CD4-positive, alpha-beta T cell treated with Interleukin-4 for 4 hours (primary cell): ENCODE data around the gene CBFA2T3.
"Not testable (repeated sequence)": the region's sequence is repeated elsewhere in the genome, so short reads cannot be mapped to it uniquely, and the experiment has no call there.

ENCODE experiments used
- DNase-seq: peaks from one replicate; pipeline ENCODE4 v3.0.0-alpha.2; 2020

The CBFA2T3 gene

DNA sequence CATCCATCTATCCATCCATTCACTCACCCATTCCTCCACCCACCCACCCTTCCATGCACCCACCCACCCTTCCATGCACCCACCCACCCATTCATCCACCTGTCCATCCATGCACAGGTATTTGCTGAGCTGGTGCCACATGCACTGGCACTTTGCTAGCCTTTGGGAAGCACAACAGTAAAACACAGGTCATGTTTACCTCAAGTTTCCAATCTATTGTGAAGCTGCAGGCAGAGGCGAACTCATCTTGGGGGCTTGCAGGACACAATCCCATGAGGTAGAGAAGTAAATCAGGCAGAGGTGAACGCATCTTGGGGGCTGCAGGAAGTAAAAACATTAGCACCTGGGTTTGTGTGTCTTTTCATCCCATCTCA lies 35.6 kb upstream of the CBFA2T3 start:
- DNase-seq: no peak

DNA sequence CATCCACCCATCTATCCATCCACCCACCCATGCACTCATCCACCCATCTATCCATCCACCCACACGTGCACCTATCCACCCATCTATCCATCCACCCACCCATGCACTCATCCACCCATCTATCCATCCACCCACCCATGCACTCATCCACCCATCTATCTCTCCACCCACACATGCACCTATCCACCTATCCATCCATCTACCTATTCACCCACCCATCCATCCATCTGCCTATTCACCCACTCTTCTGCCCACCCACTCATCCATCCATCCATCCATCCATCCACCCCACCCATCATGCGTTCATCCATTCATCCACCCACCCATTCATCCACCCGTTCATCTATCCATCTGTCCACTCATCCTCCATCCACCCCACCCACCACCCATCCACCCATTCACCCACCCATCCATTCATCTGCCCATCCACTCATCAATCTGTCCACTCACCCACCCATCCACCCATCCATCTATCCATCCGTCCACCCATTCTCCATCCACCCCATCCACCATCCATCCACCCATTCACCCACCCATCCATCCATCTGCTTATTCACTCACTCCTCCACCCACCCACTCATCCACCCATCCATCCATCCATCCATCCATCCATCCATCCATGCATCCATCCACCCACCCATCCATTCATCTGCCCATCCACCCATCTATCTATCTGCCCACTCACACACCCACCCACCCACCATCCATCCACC lies 35.1 kb upstream of the CBFA2T3 start:
- DNase-seq: no peak

DNA sequence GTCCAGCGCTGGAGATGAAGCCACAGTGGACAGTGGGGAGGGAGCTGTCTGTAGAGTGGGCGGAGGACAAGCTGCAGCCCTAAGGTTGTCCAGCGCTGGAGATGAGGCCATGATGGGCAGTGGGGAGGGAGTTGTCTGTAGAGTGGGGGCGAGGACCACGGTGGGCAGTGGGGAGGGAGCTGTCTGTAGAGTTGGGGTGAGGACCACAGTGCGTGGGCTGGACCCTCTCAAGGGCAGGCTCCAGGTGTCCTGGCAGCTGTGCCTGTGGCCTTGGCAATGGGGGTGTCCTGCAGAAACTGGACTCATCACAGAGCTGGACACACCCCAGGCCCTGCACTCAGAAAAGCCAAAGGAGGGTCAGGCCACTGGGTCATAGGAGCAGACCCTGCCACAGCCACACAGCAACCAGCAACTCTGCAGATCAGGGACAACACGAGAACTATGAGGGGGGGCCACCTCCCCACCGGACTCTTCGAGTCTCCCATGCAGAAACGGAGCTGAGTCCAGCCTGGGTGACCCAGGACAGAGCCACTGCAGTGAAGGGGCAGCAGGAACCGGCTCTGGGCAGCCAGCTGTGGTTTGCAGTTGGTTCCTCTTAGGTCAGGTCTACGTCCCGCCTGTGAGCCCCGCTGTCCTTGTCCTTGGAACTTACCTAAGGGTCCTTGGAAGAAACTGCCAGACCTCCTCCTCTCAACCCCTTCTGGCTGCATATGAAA lies 33.4 kb upstream of the CBFA2T3 start:
- no peak for DNase-seq

DNA sequence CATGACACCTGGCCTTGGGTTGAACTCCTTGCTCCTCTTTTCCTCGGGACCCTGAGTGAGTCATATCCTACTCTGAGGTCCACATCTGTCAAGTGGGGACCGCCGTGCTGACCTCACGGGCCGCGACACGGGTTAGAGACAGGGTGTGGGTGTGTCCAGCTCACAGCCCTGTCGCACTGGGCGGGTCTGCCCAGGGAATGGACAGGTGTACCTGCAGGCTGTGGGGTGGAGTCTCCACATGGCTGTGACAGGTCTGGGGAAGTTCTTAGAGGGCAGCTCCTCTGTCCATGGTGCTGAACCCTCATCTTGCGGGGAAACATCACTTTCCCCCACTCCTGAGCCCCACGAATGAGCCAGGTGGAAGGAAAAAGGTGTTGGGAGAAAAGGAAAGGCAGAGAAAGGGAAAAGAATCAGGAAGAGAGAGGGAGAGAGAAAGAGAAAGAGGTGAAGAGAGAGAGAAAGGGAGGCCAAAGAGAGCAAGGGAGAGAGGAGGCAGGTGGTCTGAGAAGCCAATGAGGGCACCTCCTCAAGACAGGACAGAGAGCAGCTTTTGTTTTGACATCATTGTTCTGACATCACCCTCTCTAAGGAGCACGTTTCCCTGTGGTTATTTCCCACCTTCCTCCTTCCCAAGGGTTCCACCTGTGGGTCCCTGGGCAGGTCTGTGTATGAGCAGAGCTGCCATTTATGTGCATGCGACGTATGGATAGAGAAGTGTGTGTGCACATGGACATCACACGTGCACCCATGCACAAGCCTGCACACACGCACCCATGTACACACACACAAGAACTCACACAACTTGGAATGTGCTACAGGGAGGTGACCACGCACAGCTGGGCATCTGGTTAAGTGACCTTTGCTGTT lies 32.6 kb upstream of the CBFA2T3 start:
- peak; percentile 26 for DNase-seq

DNA sequence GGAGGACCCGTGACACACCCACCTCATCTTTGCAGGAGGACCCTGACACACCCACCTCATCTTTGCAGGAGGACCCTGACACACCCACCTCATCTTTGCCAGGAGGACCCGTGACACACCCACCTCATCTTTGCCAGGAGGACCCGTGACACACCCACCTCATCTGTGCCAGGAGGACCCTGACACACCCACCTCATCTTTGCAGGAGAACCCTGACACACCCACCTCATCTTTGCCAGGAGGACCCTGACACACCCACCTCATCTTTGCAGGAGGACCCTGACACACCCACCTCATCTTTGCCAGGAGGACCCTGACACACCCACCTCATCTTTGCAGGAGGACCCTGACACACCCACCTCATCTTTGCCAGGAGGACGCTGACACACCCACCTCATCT lies 31.8 kb upstream of the CBFA2T3 start:
- DNase-seq: not testable (repeated sequence)

DNA sequence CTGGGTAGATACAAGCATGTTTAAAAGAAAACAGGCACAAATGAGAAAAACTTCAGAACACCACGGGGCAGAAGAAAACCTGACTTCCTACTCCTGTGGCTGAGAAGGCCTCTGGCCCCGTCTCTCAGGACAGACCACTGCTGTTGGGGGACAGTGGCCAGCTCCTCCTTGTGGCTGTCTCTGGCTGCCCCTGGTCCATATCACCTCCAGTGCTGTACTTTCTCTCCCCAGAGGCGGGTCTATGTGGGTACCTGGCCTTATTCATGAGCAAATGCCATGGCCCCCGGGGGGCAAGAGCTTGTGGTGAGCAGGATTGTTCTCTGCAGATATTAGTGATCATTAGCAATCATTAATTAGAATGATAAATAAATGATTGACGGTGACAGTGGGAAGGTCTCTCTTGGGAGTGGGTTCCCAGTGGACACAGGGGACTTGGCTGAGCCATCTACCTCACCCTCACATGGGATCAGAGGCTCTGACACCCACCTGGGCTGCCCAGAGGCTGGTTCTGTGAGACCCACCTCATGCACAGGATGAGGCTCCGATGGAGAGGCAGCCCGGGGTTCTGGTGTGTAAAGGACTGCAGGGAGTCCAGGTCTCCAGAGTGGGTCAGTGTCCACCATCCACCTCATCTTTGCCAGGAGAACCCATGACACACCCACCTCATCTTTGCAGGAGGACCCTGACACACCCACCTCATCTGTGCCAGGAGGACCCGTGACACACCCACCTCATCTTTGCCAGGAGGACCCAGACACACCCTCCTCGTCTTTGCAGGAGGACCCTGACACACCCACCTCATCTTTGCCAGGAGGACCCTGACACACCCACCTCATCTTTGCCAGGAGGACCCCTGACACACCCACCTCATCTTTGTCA lies 30.6 kb upstream of the CBFA2T3 start:
- DNase-seq: no peak

DNA sequence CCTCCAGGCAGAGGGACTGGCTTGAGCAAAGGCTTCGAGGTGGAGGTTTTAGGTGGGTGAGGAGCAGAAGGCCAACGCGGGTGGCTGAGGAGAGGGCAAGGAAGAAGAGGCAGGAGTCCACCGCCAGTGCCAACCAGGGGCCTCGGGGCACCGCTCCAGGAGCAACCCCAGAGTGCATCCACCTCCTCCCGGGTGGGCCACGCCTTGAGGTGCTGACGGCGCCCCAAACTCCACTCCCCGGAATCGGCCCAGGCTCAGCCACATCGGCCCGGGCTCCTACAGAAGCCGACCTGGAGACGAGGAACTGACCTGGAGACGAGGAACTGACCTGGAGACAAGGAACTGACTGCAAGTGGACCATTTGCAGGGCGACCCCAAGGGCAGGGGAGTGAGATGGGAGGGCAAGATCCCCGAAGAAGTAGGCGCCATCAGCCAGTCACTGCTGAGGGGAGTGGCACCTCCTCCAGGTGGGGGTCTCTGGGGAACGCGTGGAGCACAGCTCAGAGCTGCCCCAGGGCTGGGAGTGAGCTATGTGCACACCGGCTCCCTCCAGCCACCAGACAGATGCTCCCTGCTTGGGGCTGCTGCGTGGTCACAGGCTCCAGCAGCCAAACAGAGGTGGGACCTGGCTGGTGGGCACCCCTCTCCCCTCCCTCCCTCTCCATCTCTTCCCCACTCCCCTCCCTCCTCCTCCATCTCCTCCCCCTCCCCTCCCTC lies 29.2 kb upstream of the CBFA2T3 start:
- DNase-seq: no peak

DNA sequence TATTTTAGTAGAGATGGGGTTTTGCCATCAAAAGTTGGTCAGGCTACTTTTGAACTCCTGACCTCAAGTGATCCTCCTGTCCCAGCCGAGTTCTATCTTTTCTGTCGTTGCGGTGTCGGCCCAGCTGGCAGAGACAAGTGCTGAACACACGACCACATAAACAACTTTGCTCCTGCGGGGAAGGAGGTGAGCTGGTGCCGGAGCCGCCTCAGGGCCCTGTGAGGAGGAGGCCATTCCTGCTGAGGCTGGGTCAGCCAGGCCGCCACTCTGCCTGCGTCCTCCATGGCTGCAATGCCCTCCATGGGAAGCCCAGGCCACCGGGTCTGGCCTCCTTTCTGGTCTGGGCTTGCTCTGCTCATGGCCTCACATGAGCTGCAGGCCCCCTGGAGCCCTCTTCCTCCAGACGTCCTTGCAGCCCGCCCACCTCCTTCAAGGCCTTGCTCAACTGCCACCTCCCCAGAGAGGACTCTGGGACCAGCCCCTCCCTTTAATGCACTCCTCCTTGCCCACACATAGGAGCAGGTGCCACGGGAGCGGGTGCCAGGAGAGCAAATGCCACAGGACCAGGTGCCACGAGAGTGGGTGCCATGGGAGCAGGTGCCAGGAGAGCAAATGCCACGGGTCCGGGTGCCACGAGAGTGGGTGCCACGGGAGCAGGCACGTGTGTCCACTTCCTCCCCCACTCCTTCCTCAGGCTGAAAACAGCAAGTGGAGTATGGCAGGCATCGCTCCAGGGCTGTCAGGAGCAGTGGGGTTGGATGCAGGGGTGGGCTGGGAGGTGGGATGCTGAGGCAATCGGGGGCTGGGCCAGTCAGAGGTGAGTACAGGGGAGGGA lies 28.4 kb upstream of the CBFA2T3 start:
- no peak for DNase-seq

DNA sequence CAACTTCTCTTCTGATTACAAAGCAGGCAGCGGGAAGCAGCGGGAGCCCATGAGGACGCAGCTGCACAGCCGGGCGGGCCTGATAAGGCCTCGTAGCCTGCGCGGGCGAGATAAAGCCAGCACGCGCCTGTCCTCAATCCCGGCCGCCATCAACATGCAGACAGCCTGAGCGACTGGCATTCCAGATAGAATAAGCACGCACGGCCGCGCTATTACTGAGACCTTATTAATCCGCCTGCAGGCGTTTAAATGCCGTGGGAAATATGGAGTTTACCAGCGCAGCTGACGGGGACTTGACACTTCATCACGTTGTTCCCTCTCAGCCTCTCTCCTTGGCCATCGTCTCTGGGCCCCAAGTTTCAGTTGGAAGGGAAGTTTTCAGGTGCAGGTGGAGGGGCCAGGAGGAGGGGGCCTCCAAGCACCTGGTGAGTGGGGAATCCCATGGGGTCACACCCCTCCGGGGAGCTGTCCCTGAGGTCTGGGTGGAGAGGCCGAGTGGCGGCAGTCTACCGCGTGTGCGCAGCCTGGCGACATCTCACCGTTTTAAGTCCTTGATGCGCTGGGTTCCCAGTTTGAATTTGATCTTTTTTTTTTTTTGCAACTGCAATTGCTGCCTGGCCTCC lies 27.3 kb upstream of the CBFA2T3 start:
- no peak for DNase-seq

DNA sequence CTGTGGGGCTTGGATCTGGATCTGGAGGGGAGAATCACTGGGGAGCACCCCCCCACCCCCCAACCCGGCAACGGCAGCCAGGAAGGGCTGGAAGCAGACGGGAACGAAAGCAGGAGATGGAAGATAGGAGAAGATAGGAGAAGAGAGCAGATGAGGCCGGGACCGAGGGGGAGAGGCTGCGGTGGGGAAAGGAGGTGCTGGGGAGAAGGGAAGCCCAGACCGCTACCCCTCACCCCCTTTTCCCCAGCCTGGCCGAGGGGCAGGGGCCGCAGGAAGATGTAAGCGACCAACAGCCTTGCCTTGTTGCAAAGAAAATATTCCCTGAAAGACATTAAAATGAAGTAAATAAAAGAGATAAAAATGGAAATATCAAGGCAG lies 26.8 kb upstream of the CBFA2T3 start:
- no peak for DNase-seq

DNA sequence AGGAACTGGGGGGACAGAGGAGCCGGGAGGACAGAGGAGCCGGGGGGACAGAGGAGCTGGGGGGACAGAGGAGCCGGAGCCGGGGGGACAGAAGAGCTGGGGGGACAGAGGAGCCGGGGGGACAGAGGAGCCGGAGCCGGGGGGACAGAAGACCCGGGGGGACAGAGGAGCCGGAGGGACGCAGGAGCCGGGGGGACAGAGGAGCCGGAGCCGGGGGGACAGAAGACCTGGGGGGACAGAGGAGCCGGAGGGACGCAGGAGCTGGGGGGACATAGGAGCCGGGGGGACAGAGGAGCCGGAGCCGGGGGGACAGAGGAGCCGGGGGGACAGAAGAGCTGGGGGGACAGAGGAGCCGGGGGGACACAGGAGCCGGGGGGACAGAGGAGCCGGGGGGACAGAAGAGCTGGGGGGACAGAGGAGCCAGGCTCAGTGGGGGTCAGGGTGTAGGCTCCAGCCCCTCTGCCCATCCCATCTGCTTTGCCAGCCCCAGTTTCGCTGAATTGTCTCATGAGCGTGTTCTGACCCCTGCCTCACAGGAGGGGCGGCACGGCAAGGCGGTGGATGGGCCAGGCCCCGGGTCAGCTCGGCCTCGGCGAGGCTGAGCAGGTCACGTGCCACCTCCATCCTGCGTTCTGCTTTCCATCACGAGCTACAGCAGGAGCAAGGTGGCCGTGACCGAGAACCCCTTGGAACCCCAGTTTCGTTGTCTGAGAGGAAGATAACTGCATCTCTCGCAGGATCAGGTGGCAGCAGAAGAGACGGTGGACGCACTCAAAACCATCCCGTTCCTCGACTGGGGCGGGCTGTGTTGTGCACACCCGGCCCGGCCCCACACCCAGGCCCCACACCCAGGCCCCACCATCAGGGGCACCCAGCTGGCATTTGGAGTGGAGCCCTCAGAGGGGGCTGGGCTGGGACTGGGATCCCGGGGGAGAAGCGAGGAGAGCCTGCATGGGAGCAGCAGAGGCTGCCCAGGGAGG lies 26.1 kb upstream of the CBFA2T3 start:
- DNase-seq: no peak

DNA sequence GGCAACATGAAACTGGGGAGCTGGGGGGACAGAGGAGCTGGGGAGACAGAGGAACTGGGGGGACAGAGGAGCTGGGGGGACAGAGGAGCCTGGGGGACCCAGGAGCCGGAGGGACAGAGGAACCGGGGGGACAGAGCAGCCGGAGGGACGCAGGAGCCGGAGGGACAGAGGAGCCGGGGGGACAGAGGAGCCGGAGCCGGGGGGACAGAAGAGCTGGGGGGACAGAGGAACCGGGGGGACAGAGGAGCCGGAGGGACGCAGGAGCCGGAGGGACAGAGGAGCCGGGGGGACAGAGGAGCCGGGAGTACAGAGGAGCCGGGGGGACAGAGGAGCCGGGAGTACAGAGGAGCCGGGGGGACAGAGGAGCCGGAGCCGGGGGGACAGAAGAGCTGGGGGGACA lies 25.1 kb upstream of the CBFA2T3 start:
- not testable (repeated sequence) for DNase-seq

DNA sequence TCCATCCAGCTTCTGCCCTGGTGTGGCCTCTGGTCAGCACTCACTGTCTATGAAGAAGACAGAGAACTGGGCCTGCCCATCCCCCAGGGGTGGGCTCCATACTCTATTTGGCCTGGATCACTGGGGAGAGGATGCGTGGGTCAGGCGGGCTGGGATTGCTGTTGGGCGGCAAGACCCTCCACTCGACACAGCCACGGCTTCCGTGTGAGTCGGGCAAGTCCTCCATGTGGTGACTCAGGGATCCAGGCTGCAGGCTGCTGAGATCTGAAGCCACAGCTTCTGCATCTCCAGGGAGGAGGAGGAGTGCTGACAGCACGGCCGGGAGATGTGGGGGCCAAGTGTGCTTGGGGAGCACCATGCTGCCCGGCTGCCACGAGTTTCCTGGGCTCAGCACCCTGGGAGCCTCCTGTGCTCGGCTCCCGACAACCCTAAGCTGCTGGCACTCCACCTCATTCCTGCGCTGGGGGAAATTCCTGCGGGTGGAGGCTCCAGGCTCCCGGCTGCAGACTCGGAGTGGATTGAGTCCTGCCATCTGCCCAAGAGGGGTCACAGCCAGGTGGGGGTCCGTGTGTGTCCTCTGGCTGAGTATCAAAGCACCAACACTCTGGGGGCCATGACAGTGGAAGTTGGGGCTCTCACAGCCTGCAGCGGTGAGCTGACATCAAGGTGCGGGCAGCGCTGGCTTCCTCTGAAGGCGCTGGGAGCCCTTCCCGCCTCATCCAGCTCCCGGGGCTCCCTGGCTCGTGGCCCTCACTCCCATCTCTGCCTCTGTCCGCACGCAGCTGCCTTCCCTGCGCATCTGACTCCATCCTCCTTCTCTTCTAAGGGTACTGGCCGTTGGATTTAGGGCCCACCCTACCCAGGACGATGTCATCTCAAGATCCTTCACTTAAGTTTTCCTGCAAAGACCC lies 24.4 kb upstream of the CBFA2T3 start:
- DNase-seq: no peak

DNA sequence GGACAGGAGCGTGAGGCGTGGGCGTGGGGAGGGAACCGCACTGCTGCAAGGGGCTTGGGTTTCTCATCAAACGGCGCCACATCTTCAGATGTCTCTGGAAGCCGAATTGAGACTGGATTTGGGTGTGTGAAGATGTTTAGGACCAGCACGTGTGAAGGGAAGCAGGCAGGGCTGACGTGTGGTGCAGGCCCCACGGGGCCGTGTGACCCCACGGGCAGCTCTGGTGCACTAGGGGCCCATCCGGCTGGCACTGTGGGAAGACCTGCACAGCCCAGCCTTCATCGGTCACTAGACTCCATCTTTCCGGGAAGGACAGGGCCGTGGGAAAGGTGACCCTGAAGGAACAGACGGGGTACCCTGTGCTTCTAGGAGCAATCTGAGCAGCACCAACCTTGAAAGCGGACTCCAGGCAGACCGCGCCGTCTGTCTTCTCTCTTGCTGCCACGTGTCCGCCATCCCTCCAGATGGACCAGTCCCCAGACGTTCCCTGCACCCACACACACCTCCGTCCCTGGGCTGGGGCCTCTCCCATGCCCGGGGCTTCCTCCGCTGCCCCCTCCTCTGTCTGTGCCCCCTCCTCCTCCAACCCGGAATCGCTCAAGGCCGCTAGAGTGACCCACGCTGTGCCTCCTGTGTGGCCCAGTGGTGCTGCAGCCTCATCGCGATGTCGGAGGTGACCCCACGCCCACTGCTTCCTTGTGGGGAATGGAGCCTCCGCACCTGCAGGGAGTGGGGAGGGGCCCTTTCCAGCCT lies 23.4 kb upstream of the CBFA2T3 start:
- no peak for DNase-seq

DNA sequence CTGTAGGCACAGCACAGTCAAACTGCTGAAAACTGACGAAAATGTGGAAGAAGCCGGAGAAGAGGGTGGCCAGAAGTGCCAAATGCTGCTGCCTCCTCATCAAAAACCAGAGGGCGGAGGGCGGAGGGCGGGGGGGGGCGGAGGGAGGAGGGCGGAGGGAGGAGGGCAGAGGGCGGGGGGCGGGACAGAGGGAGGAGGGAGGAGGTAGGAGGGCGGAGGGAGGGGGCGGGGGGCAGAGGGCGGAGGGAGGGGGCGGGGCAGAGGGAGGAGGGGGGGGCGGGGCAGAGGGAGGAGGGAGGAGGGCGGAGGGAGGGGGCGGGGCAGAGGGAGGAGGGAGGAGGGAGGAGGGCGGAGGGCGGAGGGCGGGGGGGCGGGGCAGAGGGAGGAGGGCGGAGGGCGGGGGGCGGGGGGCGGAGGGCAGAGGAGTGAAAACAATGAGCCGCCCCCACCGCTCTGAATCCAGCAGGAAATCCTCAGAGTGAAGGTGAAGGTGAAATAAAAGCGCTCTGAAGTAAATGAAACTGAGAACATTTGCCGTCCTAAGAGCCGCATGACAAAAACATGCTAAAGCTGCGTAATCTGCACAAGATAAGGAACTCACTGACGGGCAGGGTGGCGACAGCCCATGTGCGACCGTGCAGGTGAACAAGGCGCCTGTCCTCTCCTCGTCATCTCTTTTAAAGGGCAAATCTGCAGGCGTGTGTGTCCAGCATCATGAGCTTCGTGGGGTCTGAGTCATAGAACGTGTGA lies 22.6 kb upstream of the CBFA2T3 start:
- no peak for DNase-seq

DNA sequence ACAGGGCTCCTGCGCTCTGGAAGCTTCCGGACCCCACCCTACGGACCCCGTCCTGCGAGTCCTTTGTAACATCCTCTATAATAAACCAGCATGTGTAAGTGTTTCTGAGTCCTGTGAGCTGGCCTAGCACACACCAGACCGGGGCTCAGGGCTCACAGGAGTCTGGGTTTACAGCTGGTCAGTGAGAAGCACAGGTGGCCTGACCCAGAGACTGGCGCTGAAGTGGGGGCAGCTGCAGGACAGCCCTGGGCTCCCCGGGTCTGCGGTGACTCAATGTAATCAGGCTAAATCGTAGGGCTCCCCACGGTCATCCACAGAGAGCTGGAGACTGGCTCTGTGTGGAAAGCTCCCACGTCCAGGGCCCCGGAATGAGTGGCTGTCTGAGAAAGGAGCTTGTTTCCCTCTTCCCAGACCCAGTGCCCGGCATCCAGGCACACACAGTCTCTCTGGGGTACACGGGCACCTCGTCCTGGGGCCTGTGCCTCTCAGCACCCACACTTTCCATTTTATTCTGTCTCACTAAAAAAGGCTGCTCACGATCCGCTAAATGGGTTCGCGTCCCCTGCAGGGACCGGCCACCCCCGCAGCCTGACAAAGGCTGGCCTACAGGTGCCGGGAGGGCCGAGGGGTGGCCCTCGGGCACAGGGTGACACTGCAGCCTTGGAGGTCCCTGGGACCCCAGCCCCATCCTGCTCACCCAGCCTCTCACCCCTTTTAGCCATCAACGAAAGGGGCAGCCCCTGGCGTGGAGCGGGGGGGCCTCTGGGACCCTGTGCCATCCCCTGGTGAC lies 18.9 kb upstream of the CBFA2T3 start:
- DNase-seq: no peak
